Stimulated activated CD8-positive, alpha-beta memory T cell treated with anti-CD3 and anti-CD28 coated beads, Interleukin-15, amount 100 ng/mL, for 48 hours (primary cell): ENCODE data around the gene APBB1.
"Not testable (repeated sequence)": the region's sequence is repeated elsewhere in the genome, so short reads cannot be mapped to it uniquely, and the experiment has no call there.

ENCODE experiments used
- DNase-seq, 2 donors: peaks; one replicate each; pipeline ENCODE4 v3.0.0-alpha.2; 2020; ENCODE audit warnings: low read depth in 2 of 2

Gene APBB1

GRCh38 chr11:6417907-6418556 lies 862 bp downstream of the APBB1 start:
- no peak for DNase-seq

GRCh38 chr11:6415797-6416196 lies 3.1 kb downstream of the APBB1 start:
- DNase-seq, result no peak

- peak in 1 of 2 donors; percentile 28 for DNase-seq
These were observed 4.0 kb downstream of the APBB1 start for GRCh38 chr11:6414874-6415328.

- peak in 1 of 2 donors; percentile 62 for DNase-seq
These were observed 5.1 kb downstream of the APBB1 start for GRCh38 chr11:6413791-6414201.

GRCh38 chr11:6411594-6412031 lies 7.3 kb downstream of the APBB1 start:
- no peak for DNase-seq

GRCh38 chr11:6410695-6411430 lies 8.0 kb downstream of the APBB1 start:
- DNase-seq, result no peak

GRCh38 chr11:6406370-6406769 lies 12.5 kb downstream of the APBB1 start:
- DNase-seq, result no peak

GRCh38 chr11:6405846-6406245 lies 13.0 kb downstream of the APBB1 start:
- no peak for DNase-seq

- DNase-seq, result no peak
These were observed 13.7 kb downstream of the APBB1 start for GRCh38 chr11:6405052-6405667.

GRCh38 chr11:6404342-6405051 lies 14.4 kb downstream of the APBB1 start:
- no peak for DNase-seq

- no peak for DNase-seq
These were observed 15.4 kb downstream of the APBB1 start for GRCh38 chr11:6403539-6403938.

- DNase-seq, result peak; percentile 61 to 71
These were observed 16.3 kb downstream of the APBB1 start for GRCh38 chr11:6402561-6402981.

- no peak for DNase-seq
These were observed 16.8 kb downstream of the APBB1 start for GRCh38 chr11:6402061-6402470.

- DNase-seq, result no peak
These were observed 17.4 kb downstream of the APBB1 start for GRCh38 chr11:6401464-6401863.

GRCh38 chr11:6400431-6401345 lies 18.2 kb downstream of the APBB1 start:
- DNase-seq, result no peak

GRCh38 chr11:6397636-6398035 lies 21.3 kb downstream of the APBB1 start:
- DNase-seq, result no peak

GRCh38 chr11:6397156-6397555 lies 21.7 kb downstream of the APBB1 start:
- DNase-seq, result no peak

GRCh38 chr11:6395470-6396060 lies 23.3 kb downstream of the APBB1 start:
- no peak for DNase-seq

GRCh38 chr11:6393989-6394670 lies 24.8 kb downstream of the APBB1 start:
- DNase-seq, result no peak

GRCh38 chr11:6392251-6392650 lies 26.6 kb downstream of the APBB1 start:
- DNase-seq, result not testable (repeated sequence)
